Neuronal stem cell (in vitro differentiated cells): ENCODE data around the gene PRAMEF1.
"Not testable (repeated sequence)": the region's sequence is repeated elsewhere in the genome, so short reads cannot be mapped to it uniquely, and the experiment has no call there.

Experiments
- DNase-seq: peaks from one replicate; pipeline ENCODE4 v3.0.0-alpha.2; 2013; ENCODE audit warnings: low spot score
- H2AFZ ChIP-seq: one replicate; pipeline ENCODE4 v1.6.1; 2013; ENCODE audit warnings: mild to moderate bottlenecking, low read length, inconsistent platforms
- H2AK5ac ChIP-seq: 2 replicates; pipeline ENCODE4 v1.6.1; 2013; ENCODE audit warnings: low read depth, mild to moderate bottlenecking, inconsistent platforms, low read length, moderate library complexity, mixed read lengths
- H2BK120ac ChIP-seq: 2 replicates; pipeline ENCODE4 v1.6.1; 2013; ENCODE audit warnings: low read depth, mild to moderate bottlenecking, inconsistent platforms, low read length, moderate library complexity, mixed read lengths
- H2BK12ac ChIP-seq: one replicate; pipeline ENCODE4 v1.6.1; 2013; ENCODE audit warnings: low read length, inconsistent platforms
- H2BK15ac ChIP-seq: 2 replicates; pipeline ENCODE4 v1.6.1; 2013; ENCODE audit warnings: mild to moderate bottlenecking, low read length, inconsistent platforms, mixed read lengths
- H2BK5ac ChIP-seq: one replicate; pipeline ENCODE4 v1.6.1; 2013; ENCODE audit warnings: inconsistent platforms, mild to moderate bottlenecking, low read length, moderate library complexity
- H3K14ac ChIP-seq: one replicate; pipeline ENCODE4 v1.6.1; 2013; ENCODE audit warnings: low read length, inconsistent platforms
- H3K18ac ChIP-seq: 2 replicates; pipeline ENCODE4 v1.6.1; 2013; ENCODE audit warnings: low read length, inconsistent platforms
- H3K23ac ChIP-seq: 2 replicates; pipeline ENCODE4 v1.6.1; 2013; ENCODE audit warnings: low read depth, mild to moderate bottlenecking, mixed read lengths, low read length, inconsistent platforms; ENCODE audit not compliant: poor library complexity
- H3K27ac ChIP-seq: replicated peaks from 3 replicates; pipeline ENCODE4 v1.5.1; 2013; ENCODE audit warnings: low read length, inconsistent platforms
- H3K27me3 ChIP-seq, 3 experiments: 2 replicates each; pipeline ENCODE4 v1.6.1; 2013; ENCODE audit warnings: low read length in 3 of 3, mild to moderate bottlenecking in 2 of 3, inconsistent platforms in 1 of 3, low read depth in 1 of 3, mixed read lengths in 1 of 3, moderate library complexity in 1 of 3; ENCODE audit not compliant: control insufficient read depth in 3 of 3, insufficient read depth in 3 of 3
- H3K36me3 ChIP-seq, 2 donors: replicated peaks in 1 of 2; 2 replicates each; pipeline ENCODE4 v1.6.1; 2013; ENCODE audit warnings: low read length in 2 of 2; ENCODE audit not compliant: control insufficient read depth in 2 of 2, insufficient read depth in 2 of 2
- H3K4ac ChIP-seq: 2 replicates; pipeline ENCODE4 v1.6.1; 2013; ENCODE audit warnings: inconsistent platforms, mild to moderate bottlenecking, low read length, moderate library complexity
- H3K4me1 ChIP-seq, 2 donors: 1 replicate in 1 of 2; 2 replicates in 1 of 2; pipeline ENCODE4 v1.6.1; 2013; ENCODE audit warnings: low read length in 2 of 2, low read depth in 1 of 2; ENCODE audit not compliant: control insufficient read depth in 2 of 2, insufficient read depth in 1 of 2
- H3K4me2 ChIP-seq: one replicate; pipeline ENCODE4 v1.6.1; 2013; ENCODE audit warnings: mild to moderate bottlenecking, low read length, inconsistent platforms; ENCODE audit not compliant: insufficient read depth, poor library complexity, severe bottlenecking
- H3K4me3 ChIP-seq, 2 donors: 2 replicates each; pipeline ENCODE4 v1.5.1; 2013; ENCODE audit warnings: low read length in 2 of 2, mild to moderate bottlenecking in 2 of 2, inconsistent platforms in 1 of 2, moderate library complexity in 1 of 2
- H3K79me1 ChIP-seq: one replicate; pipeline ENCODE4 v1.6.1; 2013; ENCODE audit warnings: low read depth, mild to moderate bottlenecking, inconsistent platforms, low read length, moderate library complexity
- H3K9ac ChIP-seq: one replicate; pipeline ENCODE4 v1.6.1; 2013; ENCODE audit warnings: mild to moderate bottlenecking, low read depth, low read length, inconsistent platforms; ENCODE audit not compliant: poor library complexity
- H3K9me3 ChIP-seq, 2 donors: replicated peaks in 1 of 2; 2 replicates each; pipeline versions ENCODE3 to v1.6.1; 2013; ENCODE audit warnings: low read length in 2 of 2, mild to moderate bottlenecking in 2 of 2, inconsistent platforms in 1 of 2, low read depth in 1 of 2, mixed read lengths in 1 of 2, moderate library complexity in 1 of 2; ENCODE audit not compliant: control insufficient read depth in 2 of 2, insufficient read depth in 1 of 2
- H4K8ac ChIP-seq: one replicate; pipeline ENCODE4 v1.6.1; 2013; ENCODE audit warnings: low read depth, mild to moderate bottlenecking, inconsistent platforms, low read length, moderate library complexity
- H4K91ac ChIP-seq: one replicate; pipeline ENCODE4 v1.6.1; 2013; ENCODE audit warnings: low read length, low read depth, mild to moderate bottlenecking, inconsistent platforms; ENCODE audit not compliant: poor library complexity
- WGBS, 2 donors: extraction: QIAGEN DNeasy Blood & Tissue Kit; methylation state at CpG; one replicate each; pipeline ENCODE4 v1.1.7; 2013; ENCODE audit warnings: missing lambda C conversion rate in 2 of 2, mixed read lengths in 1 of 2; ENCODE audit not compliant: insufficient read length in 2 of 2, insufficient replicate concordance in 1 of 2; ENCODE audit errors: extremely low coverage in 2 of 2; 5-methylcytosine and 5-hydroxymethylcytosine counted together

The PRAMEF1 gene

DNA sequence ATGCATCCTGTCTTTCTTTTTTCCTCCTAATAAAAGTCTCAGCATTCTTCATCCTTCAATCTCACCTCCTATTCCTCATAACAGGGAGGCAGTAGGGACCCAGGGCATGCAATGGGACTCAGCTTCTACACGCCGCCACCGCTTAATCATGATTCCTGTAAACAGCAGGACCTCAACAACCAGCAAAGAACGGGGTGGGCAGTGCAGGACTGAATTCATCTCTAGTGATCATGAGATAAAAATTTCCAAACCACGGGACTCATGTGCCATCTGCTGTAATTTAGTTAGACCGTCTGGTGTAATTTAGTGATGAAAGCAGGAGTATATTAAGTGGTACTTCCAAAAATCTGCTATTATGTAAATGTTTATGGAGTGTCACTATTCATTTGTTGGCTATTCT, 12.3 kb upstream of the PRAMEF1 start:
- H2AK5ac ChIP-seq: no peak overlapping the region
- no peak overlapping the region for H3K23ac ChIP-seq
- no peak overlapping the region for H3K27ac ChIP-seq
- peaks cover 2% of the 10 kb centered on the region for H3K79me1 ChIP-seq
- H4K91ac ChIP-seq: no peak overlapping the region
- H3K4me1 ChIP-seq: no peaks in the 10 kb centered on the region
- no peak overlapping the region for H3K18ac ChIP-seq
- no peak overlapping the region for H3K4me3 ChIP-seq
- H2BK15ac ChIP-seq: no peak overlapping the region
- DNase-seq: no peak
- no peak overlapping the region for H2BK120ac ChIP-seq
- peaks cover 0 to 22% (median 2%) of the 10 kb centered on the region in 3 experiments for H3K27me3 ChIP-seq
- H3K9ac ChIP-seq: no peak overlapping the region
- no peak overlapping the region for H3K4me2 ChIP-seq
- no peak overlapping the region for H4K8ac ChIP-seq
- H3K36me3 ChIP-seq: no peaks in the 10 kb centered on the region
- no peak overlapping the region for H2BK12ac ChIP-seq
- no peak overlapping the region for H2BK5ac ChIP-seq
- no peak overlapping the region for H3K4ac ChIP-seq
- H2AFZ ChIP-seq: no peak overlapping the region
- no peaks in the 10 kb centered on the region for H3K9me3 ChIP-seq
- WGBS, 2 donors: no CpG with 5 or more reads among the region's 6 CpGs
- no peak overlapping the region for H3K14ac ChIP-seq

DNA sequence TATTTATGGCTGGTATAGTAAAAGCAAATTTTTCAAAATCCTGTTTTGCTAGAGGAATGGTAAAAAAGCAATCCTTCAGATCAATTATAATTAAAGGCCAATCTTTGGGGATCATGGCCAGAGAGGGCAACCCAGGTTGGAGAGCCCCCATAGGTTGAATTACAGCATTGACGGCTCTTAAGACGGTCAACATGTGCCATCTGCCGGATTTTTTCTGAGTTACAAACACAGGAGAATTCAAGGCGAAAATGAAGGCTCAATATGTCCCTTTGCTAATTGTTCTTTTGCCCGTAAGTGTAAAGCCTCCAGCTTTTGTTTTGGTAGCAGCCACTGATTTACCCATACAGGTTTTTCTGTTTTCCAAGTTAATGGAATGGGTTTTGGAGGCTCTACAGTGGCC, 9.7 kb upstream of the PRAMEF1 start:
- H2BK120ac ChIP-seq, H3K23ac ChIP-seq, H2AK5ac ChIP-seq, H3K9me3 ChIP-seq, H2AFZ ChIP-seq, DNase-seq, H3K18ac ChIP-seq, H3K4me2 ChIP-seq, H2BK15ac ChIP-seq, H3K4ac ChIP-seq, H3K36me3 ChIP-seq, H2BK12ac ChIP-seq, H4K91ac ChIP-seq, H3K79me1 ChIP-seq, H2BK5ac ChIP-seq, H3K9ac ChIP-seq, H4K8ac ChIP-seq, H3K14ac ChIP-seq, H3K27ac ChIP-seq, H3K4me1 ChIP-seq, H3K4me3 ChIP-seq: not testable (repeated sequence)
- no CpG with 5 or more reads among the region's 5 CpGs for WGBS, 2 donors
- H3K27me3 ChIP-seq: peaks cover 0 to 14% (median 2%) of the 10 kb centered on the region in 3 experiments

DNA sequence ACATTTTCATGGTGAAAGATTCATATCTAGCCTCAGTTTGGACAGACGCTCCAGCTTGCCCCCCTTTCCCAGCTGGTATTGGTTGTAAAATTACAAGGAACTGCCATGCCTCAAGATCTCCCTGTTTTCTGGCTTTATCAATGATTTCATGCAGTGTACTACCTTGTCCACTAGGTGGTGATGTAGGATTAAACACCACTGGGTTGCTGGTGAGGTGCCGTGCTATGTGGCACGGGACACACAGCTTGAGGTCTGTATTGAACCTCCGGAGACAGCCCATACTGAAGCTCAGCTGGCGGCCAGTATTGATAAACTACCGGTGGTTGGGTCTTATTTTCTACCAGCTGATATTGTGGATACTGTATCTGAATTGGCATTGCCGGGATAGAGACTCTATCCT, 7.4 kb upstream of the PRAMEF1 start:
- H3K23ac ChIP-seq, H3K36me3 ChIP-seq, H3K18ac ChIP-seq, H4K8ac ChIP-seq, H3K14ac ChIP-seq, H3K4me3 ChIP-seq, H3K9ac ChIP-seq, H2BK12ac ChIP-seq, H3K79me1 ChIP-seq, H3K27ac ChIP-seq, H4K91ac ChIP-seq, H2BK5ac ChIP-seq, H3K4me2 ChIP-seq, H2AFZ ChIP-seq, DNase-seq, H3K9me3 ChIP-seq, H3K27me3 ChIP-seq, H3K4me1 ChIP-seq, H2BK15ac ChIP-seq, H2BK120ac ChIP-seq, H2AK5ac ChIP-seq, H3K4ac ChIP-seq: not testable (repeated sequence)
- no CpG with 5 or more reads among the region's 7 CpGs for WGBS, 2 donors

DNA sequence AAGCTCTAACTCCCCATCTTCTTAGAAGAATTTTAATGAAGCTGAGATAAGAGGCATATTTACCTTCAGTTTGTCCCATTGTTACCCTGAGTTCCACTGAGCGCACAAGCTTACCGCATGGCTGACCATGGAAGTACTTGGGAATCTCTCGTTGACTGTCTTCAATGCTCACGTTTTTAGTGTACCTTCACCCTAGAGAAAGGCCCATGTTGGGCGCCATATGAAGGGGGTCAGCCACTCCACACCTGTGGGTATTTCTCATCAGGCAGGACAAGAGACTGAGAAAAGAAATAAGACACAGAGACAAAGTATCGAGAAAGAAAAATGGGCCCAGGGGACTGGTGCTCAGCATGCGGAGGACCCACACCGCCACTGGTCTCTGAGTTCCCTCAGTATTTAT, 6.5 kb upstream of the PRAMEF1 start:
- not testable (repeated sequence) for H3K18ac ChIP-seq, H2BK120ac ChIP-seq, H4K91ac ChIP-seq, H2BK15ac ChIP-seq, H3K4me1 ChIP-seq, H3K14ac ChIP-seq, H3K4ac ChIP-seq, H2AK5ac ChIP-seq, H2BK5ac ChIP-seq, H3K36me3 ChIP-seq, H2AFZ ChIP-seq, H3K9me3 ChIP-seq, H3K79me1 ChIP-seq, H3K27ac ChIP-seq, H3K4me3 ChIP-seq, H3K27me3 ChIP-seq, H4K8ac ChIP-seq, H2BK12ac ChIP-seq, H3K23ac ChIP-seq, DNase-seq, H3K9ac ChIP-seq, H3K4me2 ChIP-seq
- no CpG with 5 or more reads among the region's 8 CpGs for WGBS, 2 donors
